ACC112 (cell line): ENCODE measurements around the gene DOCK7.
"Not testable (repeated sequence)": the region's sequence is repeated elsewhere in the genome, so short reads cannot be mapped to it uniquely, and the experiment has no call there.

ENCODE experiments used
- H2AFZ ChIP-seq: fragments of 200-600 bp; sonication (generic); one replicate; pipeline ENCODE4 v1.6.0; 2017; ENCODE audit warnings: antibody characterized with exemption, low read length; ENCODE audit not compliant: unreplicated experiment
- H3K27ac ChIP-seq: fragments of 200-600 bp; sonication (generic); 2 replicates; pipeline ENCODE4 v1.5.1; 2014; ENCODE audit warnings: low read depth, mild to moderate bottlenecking, antibody characterized with exemption, low read length, moderate library complexity
- H3K27me3 ChIP-seq: fragments of 200-600 bp; sonication (generic); 2 replicates; pipeline ENCODE4 v1.6.1; 2014; ENCODE audit warnings: mild to moderate bottlenecking, antibody characterized with exemption, low read length, moderate library complexity, mixed read lengths; ENCODE audit not compliant: insufficient read depth
- H3K36me3 ChIP-seq: fragments of 200-600 bp; sonication (generic); 2 replicates; pipeline ENCODE4 v1.6.1; 2016; ENCODE audit warnings: mild to moderate bottlenecking, antibody characterized with exemption, low read length, moderate library complexity, mixed read lengths; ENCODE audit not compliant: insufficient read depth
- H3K4me1 ChIP-seq: fragments of 200-600 bp; sonication (generic); one replicate; pipeline ENCODE4 v1.6.1; 2016; ENCODE audit warnings: low read length, mixed read lengths; ENCODE audit not compliant: insufficient read depth, unreplicated experiment, control insufficient read depth
- H3K4me3 ChIP-seq: fragments of 200-600 bp; sonication (generic); 2 replicates; pipeline ENCODE4 v1.5.1; 2014; ENCODE audit warnings: mild to moderate bottlenecking, low read depth, low read length
- H3K79me2 ChIP-seq: fragments of 200-600 bp; sonication (generic); one replicate; pipeline ENCODE4 v1.6.0; 2016; ENCODE audit warnings: low read length; ENCODE audit not compliant: control insufficient read depth, unreplicated experiment, insufficient read depth

DOCK7 gene

DNA sequence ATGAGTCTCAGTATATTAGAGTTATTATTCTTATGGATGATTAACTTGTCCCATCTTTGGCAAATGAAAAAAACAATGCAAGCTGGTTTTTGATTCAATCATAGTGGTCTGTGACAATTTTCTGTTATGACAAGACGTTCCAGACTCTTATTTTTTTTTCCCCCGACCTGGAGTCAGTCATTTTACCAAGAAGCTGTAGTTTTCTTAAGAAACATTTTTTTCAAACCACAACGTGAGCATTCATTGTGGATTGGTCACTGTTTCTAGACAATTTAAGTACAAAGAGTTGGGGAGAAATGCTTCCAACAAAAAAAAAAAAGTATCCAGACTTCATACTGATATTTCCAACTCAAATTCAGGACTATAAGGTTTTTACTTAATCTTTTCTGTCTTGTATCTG is 98.9 kb downstream of the DOCK7 start:
- no peak overlapping the region for H3K4me3 ChIP-seq
- peaks cover 5% of the 10 kb centered on the region for H3K4me1 ChIP-seq
- H3K27ac ChIP-seq: no peak overlapping the region
- H3K27me3 ChIP-seq: no peaks in the 10 kb centered on the region
- H3K79me2 ChIP-seq: no peaks in the 10 kb centered on the region
- H3K36me3 ChIP-seq: peaks cover 12% of the 10 kb centered on the region
- H2AFZ ChIP-seq: no peak overlapping the region

DNA sequence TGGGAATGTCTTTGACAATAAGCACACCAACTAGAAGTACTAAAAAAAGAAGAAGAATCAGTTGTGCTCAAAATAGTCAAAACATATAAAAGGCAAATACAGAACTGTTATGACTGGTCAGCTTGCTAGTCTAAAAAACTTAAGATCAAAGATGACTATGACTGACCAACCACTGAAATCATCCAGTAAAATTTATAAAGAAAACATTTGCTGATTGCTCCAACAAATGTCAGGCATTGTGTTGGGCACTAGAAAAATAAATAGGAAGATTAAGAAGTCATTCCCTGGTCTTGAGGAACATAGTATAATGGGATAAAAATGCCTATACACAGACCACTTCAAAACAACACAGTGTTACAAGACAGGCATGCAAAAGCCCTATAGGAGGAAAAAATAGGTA is 100.2 kb downstream of the DOCK7 start:
- Histone ChIP-seq H3K27ac (no peak overlapping the region), H3K4me3 (no peak overlapping the region)

DNA sequence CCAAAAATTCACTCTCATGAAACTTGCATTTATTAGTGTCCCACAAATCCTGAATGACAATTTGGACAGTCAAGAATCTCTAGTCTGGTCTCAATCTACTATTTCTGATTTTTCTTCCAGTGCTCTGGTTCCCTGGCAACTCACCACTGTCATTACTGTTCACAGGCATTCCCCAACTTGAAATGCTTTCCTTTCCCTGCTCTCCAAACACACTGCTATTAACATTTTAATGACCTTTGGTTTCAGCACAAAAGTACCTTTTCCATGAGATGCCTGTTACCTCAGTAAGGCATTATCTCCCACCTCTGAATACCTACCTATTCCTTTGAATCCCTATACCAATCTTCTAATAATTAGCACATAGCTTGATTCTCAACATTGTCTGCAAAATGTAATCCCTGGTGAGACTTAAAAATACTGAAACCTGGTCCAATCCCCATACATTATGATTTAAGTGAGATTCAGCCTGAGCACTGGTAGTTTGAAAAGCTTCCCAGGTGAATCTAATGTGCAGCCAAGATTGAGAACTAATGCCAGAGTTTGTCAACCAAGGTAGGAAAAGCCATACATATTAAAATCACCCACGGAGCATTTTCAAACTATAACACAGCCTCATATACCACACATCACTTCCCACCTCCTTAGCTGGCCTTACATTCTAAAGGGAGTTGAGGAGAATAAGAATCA is 102.6 kb downstream of the DOCK7 start:
- Histone ChIP-seq H3K27ac (no peak overlapping the region), H2AFZ (no peak overlapping the region), H3K4me3 (no peak overlapping the region), H3K27me3 (no peaks in the 10 kb centered on the region), H3K79me2 (no peaks in the 10 kb centered on the region), H3K36me3 (peaks cover 15% of the 10 kb centered on the region), H3K4me1 (peaks cover 5% of the 10 kb centered on the region)

More for the DNA sequence above, 100.2 kb downstream of the DOCK7 start:
- Histone ChIP-seq H3K79me2 (no peaks in the 10 kb centered on the region), H3K36me3 (peaks cover 15% of the 10 kb centered on the region), H2AFZ (no peak overlapping the region), H3K27me3 (no peaks in the 10 kb centered on the region), H3K4me1 (peaks cover 5% of the 10 kb centered on the region)

DNA sequence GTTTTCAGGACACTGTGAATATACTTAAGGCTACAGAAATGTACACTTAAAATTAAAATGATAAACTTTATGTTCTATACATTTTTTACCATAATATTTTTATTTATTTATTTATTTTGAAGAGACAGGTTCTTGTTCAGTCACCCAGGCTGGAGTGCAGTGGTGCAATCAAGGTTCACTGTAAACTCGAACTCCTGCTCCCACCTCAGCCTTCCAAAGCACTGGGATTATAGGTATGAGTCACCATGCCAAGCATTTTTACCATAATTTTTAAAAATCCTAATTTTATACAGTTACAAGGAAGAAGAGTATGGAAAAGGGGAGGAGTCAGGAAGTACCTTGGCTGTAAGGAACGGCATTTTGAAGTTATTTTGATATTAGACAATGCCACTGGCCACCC is 114.5 kb downstream of the DOCK7 start:
- peaks cover 9% of the 10 kb centered on the region; the same call in 1 of the 2 replicates for H3K36me3 ChIP-seq
- H3K79me2 ChIP-seq: no peaks in the 10 kb centered on the region
- H3K4me3 ChIP-seq: no peak overlapping the region

DNA sequence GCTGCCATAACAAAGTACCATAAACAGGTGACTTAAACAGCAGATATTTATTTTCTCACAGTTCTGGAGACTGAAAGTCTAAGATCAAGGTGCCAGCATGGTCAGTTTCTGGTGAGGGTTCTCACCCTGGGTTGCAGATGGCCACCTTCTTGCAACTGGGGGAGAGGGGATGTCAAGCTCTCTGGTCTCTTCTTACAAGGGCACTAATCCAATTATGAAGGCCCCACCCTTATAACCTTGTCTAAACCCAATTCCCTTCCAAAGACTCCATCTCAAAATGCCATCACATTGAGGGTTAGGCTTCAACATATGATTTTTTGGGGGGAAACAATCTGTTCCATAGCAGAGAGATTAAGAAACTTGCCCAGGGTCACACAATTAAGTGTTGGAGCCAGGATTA is 115.7 kb downstream of the DOCK7 start:
- Histone ChIP-seq H2AFZ (no peak overlapping the region), H3K27ac (no peak overlapping the region), H3K4me1 (no peaks in the 10 kb centered on the region), H3K79me2 (no peaks in the 10 kb centered on the region), H3K36me3 (peaks cover 9% of the 10 kb centered on the region; the same call in 1 of the 2 replicates), H3K4me3 (no peak overlapping the region), H3K27me3 (no peaks in the 10 kb centered on the region)

More for the DNA sequence above, 114.5 kb downstream of the DOCK7 start:
- Histone ChIP-seq H3K27ac (no peak overlapping the region), H2AFZ (no peak overlapping the region), H3K27me3 (no peaks in the 10 kb centered on the region), H3K4me1 (no peaks in the 10 kb centered on the region)

DNA sequence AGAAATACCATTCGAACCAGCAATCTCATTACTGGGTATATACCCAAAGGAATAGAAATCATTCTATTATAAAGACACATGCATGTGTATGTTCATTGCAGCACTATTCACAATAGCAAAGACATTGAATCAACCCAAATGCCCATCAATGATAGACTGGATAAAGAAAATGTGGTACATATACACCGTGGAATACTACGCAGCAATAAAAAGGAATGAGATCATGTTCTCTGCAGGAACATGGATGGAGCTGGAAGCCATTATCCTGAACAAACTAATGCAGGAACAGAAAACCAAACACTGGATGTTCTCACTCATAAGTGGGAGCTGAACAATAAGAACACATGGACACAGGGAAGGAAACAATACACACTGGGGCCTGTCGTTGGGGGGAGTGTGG is 116.7 kb downstream of the DOCK7 start:
- H3K79me2 ChIP-seq, H3K27ac ChIP-seq, H3K27me3 ChIP-seq, H3K4me1 ChIP-seq, H2AFZ ChIP-seq, H3K36me3 ChIP-seq, H3K4me3 ChIP-seq: not testable (repeated sequence)

DNA sequence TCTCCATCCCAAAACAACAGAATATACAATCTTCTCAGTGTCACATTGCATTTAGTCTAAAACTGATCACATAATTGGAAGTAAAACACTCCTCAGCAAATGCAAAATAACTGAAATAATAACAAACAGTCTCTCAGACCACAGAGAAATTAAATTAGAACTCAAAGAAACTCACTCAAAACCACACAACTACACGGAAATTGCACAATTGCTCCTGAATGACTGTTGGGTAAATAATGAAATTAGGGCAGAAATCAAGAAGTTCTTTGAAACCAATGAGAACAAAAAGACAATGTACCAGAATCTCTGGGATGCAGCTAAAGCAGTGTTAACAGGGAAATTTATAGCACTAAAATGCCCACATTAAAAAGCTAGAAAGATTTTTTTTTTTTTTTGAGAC is 120.3 kb downstream of the DOCK7 start:
- not testable (repeated sequence) for H3K4me3 ChIP-seq, H3K36me3 ChIP-seq, H3K79me2 ChIP-seq, H2AFZ ChIP-seq, H3K27me3 ChIP-seq, H3K4me1 ChIP-seq, H3K27ac ChIP-seq

DNA sequence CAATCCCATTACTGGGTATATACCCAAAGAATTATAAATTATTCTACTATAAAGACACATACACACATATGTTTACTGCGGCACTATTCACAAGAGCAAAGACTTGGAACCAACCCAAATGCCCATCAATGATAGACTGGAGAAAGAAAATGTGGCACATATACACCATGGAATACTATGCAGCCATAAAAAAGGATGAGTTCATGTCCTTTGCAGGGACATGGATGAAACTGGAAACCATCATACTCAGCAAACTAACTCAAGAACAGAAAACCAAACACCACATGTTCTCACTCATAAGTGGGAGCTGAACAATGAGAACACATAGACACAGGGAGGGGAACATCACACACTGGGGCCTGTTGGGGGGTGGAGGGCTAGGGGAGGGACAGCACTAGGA is 121.0 kb downstream of the DOCK7 start:
- not testable (repeated sequence) for H3K27me3 ChIP-seq, H2AFZ ChIP-seq, H3K79me2 ChIP-seq, H3K4me3 ChIP-seq, H3K27ac ChIP-seq, H3K4me1 ChIP-seq, H3K36me3 ChIP-seq

DNA sequence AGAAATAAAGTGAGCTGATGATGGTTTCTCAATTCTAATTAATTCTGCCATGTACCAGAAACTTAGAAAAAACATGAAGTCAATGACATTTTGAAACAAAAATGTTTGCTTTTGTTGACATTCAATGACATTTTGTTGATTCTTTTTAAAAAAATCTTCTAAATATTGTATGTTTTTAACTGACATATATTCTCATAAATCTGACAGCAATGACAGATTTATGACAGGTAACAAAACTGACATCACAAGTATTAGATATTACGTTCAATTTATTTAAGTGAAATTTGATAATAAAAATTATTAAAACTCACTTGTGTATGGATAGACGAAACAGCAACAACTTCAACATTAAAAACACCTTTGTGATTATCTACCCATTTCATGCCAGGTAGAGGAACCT is 126.9 kb downstream of the DOCK7 start:
- Histone ChIP-seq H3K79me2 (no peaks in the 10 kb centered on the region), H3K27ac (no peak overlapping the region), H3K4me1 (no peaks in the 10 kb centered on the region), H3K27me3 (no peaks in the 10 kb centered on the region), H3K4me3 (no peak overlapping the region), H2AFZ (no peak overlapping the region), H3K36me3 (peaks cover 4% of the 10 kb centered on the region; the same call in 1 of the 2 replicates)

DNA sequence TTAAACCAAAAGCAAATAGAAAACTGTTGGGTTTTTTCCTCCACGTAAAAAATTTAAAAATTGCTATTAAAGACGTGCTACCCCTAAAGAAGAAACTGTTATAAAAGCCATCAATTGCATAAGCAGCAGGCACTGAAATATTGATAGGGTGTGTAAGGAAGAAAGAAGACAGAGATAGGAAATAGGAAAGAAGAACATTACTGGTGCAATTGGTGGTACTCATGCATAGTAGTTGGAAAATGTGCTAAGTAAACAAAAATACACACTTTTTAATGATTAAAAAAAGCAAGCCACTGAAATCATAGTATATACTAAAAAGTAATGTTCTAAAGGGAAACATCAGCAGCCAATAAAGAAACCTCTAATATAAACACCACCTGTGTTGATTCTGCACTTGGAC is 143.6 kb downstream of the DOCK7 start:
- Histone ChIP-seq H3K4me3 (no peak overlapping the region), H3K27me3 (no peaks in the 10 kb centered on the region), H3K27ac (no peak overlapping the region), H3K79me2 (no peaks in the 10 kb centered on the region), H2AFZ (no peak overlapping the region), H3K4me1 (no peaks in the 10 kb centered on the region), H3K36me3 (0 out of 2 replicates have a peak, but pooled peaks cover 5% of the 10 kb centered on the region)

DNA sequence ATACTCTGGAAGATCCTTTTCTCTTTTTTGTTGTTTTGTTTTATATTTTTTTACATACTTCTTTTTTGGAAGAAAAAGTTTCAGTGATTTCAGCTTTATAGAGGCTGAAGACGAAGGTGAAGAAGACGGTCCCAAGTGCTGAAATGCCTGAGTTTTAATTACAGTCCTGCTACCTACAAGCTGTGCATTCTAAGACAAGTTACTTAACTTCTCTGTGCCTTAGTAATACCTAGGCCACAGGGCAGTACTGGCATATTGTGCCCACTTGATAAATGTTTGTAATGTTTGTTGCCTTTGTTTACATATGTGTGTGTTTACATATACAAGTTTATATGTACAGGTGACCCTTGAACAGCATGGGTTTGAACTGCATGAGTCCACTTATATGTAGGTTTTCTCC is 147.1 kb downstream of the DOCK7 start:
- Histone ChIP-seq H3K27me3 (no peaks in the 10 kb centered on the region), H3K27ac (no peak overlapping the region), H2AFZ (no peak overlapping the region), H3K79me2 (no peaks in the 10 kb centered on the region), H3K36me3 (0 out of 2 replicates have a peak, but pooled peaks cover 5% of the 10 kb centered on the region), H3K4me3 (no peak overlapping the region), H3K4me1 (no peaks in the 10 kb centered on the region)
